ENCODE results near the gene TPRG1L. TPM values are rescaled to one million over a fixed set of nuclear protein-coding genes. Genes with fewer than 3 reads are reported as not detected.
"Not testable (repeated sequence)": the region's sequence is repeated elsewhere in the genome, so short reads cannot be mapped to it uniquely, and the experiment has no call there.

The TPRG1L gene
- total RNA-seq, 2 donors from 2014 or later: 11.9 to 18.4 TPM

DNA sequence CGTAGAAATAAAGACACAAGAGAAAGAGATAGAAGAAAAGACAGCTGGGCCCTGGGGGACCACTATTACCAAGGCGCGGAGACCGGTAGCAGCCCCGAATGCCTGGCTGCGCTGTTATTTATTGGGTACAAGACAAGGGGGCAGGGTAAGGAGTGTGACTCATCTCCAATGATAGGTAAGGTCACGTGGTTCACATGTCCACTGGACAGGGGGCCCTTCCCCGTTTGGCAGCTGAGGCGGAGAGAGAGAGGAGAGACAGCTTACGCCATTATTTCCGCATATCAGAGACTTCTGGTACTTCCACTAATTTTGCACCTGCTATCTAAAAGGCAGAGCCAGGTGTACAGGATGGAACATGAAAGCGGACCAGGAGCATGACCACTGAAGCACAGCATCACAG lies 4.1 kb upstream of the TPRG1L start:
- no peak overlapping the region for H3K27ac Mint-ChIP-seq
- no peaks in the 10 kb centered on the region for H3K9me3 Mint-ChIP-seq
- H3K4me3 Mint-ChIP-seq: peak overlapping the region; percentile 18
- H3K4me1 Mint-ChIP-seq (ENCODE audit: low read depth in 2 of 2): peaks cover 31 to 35% of the 10 kb centered on the region in 2 donors
- ATAC-seq (no peak), DNase-seq (ENCODE audit: low spot score) (no peak)
- H3K36me3 Mint-ChIP-seq: no peaks in the 10 kb centered on the region
- H3K27me3 Mint-ChIP-seq: no peaks in the 10 kb centered on the region

DNA sequence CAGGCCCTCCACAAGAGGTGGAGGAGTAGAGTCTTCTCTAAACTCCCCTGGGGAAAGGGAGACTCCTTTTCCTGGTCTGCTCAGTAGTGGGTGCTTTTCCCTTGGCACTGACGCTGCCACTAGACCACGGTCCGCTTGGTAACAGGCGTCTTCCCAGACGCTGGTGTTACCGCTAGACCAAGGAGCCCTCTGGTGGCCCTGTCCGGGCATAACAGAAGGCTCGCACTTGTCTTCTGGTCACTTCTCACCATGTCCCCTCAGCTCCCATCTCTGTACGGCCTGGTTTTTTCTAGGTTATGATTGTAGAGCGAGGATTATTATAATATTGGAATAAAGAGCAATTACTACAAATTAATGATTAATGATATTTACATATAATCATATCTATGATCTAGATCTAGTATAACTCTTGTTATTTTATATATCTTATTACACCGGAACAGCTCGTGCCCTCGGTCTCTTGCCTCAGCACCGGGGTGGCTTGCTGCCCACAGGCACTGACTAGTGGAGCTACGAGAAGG lies 3.6 kb upstream of the TPRG1L start:
- ATAC-seq; H3K36me3 Mint-ChIP-seq; H3K9me3 Mint-ChIP-seq; H3K4me3 Mint-ChIP-seq; H3K27me3 Mint-ChIP-seq; DNase-seq (ENCODE audit: low spot score); H3K27ac Mint-ChIP-seq: not testable (repeated sequence)
- H3K4me1 Mint-ChIP-seq (ENCODE audit: low read depth in 2 of 2): peaks cover 36 to 40% of the 10 kb centered on the region in 2 donors

DNA sequence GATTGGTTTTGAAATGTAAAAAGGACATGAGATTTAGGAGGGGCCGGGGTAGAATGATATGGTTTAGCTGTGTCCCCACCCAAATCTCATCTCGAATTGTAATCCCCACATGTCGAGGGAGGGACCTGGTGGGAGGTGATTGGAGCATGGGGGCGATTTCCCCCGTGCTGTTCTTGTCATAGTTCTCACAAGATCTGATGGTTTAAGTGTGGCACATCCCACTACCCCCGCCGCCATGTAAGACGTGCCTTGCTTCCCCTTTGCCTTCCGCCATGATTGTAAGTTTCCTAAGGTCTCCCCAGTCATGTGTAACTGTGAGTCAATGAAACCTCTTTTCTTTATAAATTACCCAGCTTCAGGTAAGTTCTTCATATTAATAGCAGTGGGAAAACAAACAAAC lies 2.7 kb upstream of the TPRG1L start:
- not testable (repeated sequence) for DNase-seq (ENCODE audit: low spot score)
- Mint-ChIP-seq H3K4me3 (peak overlapping the region; percentile 3), H3K4me1 (ENCODE audit: low read depth in 2 of 2) (peaks cover 36 to 40% of the 10 kb centered on the region in 2 donors)

DNA sequence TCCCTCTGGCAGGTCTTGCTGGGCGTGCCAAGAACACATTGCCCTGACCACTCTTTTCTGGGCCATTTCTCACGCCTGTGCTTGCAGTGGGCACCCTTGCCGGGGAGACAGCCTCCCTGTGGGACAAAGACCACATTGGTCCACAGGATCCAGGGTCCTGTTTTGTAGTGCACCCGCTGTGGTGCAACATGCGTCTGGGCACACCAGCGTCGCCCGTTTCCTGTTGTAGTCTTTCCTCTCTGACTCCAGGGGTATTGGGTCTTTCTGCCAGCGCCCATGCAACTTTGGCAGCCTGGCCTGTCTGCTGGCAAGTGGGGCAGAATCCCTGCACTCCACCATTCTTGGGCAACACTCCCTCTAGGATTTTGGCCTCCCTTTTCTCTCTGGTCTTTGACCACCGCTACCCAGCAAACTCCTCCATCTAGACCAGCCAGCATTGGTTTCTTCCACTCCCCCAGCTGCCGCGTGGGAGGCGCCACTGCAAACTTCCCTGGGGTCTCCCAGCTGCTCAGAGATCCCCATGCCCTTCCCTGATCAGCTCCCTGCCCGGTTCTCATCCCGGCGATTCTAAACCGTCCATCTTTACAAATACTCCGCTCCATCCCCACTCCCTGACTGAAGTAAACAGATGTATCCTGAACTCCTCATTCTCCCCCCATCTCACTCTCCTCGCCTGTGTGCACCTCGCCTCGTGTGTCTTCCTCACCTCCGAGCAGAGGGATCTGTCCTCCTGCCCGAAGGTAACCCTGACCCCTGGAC lies 1.2 kb upstream of the TPRG1L start:
- no peaks in the 10 kb centered on the region for H3K27me3 Mint-ChIP-seq
- DNase-seq (ENCODE audit: low spot score) (no peak), ATAC-seq (no peak)
- H3K9me3 Mint-ChIP-seq: no peaks in the 10 kb centered on the region
- H3K27ac Mint-ChIP-seq: peak overlapping the region in 1 of 2 donors; percentile 78
- peak overlapping the region; percentile 93 for H3K4me3 Mint-ChIP-seq
- H3K36me3 Mint-ChIP-seq: no peaks in the 10 kb centered on the region
- H3K4me1 Mint-ChIP-seq (ENCODE audit: low read depth in 2 of 2): peaks cover 36 to 40% of the 10 kb centered on the region in 2 donors

More for the DNA sequence above, 2.7 kb upstream of the TPRG1L start:
- not testable (repeated sequence) for H3K27ac Mint-ChIP-seq, H3K36me3 Mint-ChIP-seq, H3K27me3 Mint-ChIP-seq, ATAC-seq, H3K9me3 Mint-ChIP-seq

DNA sequence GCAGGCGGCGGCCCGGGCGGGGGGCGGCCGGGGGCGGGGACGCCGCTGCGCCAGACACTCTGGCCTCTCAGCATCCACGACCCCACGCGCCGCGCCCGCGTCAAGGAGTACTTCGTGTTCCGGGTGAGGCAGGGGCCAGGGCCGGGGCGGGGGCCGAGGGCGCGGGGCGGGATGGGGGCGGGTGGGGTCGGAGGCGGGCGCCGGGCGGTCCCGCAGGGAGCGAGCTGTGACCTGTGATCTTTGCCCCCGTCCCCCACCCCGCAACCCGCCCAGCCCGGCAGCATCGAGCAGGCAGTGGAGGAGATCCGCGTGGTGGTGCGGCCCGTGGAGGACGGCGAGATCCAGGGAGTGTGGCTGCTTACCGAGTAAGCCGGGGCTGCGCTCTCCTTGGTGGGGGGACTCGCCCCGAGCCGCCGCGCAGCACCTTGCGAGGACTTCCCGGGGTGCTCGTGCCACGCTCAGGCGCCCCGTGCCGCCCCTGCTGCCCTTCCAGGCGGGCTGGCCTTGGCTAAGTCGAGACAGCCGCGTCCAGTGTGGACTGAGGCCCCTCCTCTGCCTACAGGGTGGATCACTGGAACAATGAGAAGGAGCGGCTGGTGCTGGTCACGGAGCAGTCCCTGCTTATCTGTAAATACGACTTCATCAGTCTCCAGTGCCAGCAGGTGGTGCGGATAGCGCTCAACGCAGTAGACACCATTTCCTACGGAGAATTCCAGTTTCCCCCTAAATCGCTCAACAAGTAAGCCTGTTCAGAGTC lies 514 bp downstream of the TPRG1L start:
- peaks cover 28 to 33% of the 10 kb centered on the region in 2 donors for H3K4me1 Mint-ChIP-seq (ENCODE audit: low read depth in 2 of 2)
- H3K4me3 Mint-ChIP-seq: peak overlapping the region; percentile 93
- no peaks in the 10 kb centered on the region for H3K9me3 Mint-ChIP-seq
- H3K27ac Mint-ChIP-seq: peak overlapping the region; percentile 21 to 70
- no peaks in the 10 kb centered on the region for H3K36me3 Mint-ChIP-seq
- DNase-seq (ENCODE audit: low spot score) (no peak), ATAC-seq (peak in 1 of 2 donors; percentile 34)
- H3K27me3 Mint-ChIP-seq: no peaks in the 10 kb centered on the region

DNA sequence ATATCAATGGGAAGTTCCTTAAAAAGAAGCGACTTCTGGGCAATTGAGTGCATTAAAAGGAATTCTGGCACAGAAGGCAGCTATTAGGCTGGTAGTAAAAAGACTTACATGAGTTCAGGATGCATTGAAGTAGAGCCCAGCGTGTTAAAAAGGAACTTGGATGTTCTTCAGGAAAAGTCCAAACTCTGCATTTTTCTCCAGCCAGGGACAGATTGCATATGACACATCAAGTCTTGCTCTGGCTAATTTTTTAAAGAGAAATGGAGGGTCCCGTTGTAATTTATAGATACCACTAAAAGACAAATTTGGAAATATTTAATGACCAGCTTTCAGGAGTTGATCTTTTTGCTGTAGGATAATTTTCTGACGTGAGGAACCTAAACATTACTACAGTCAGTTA lies 1.2 kb downstream of the TPRG1L start:
- H3K4me3 Mint-ChIP-seq: peak overlapping the region; percentile 93
- peak overlapping the region in 1 of 2 donors; percentile 21 for H3K27ac Mint-ChIP-seq

DNA sequence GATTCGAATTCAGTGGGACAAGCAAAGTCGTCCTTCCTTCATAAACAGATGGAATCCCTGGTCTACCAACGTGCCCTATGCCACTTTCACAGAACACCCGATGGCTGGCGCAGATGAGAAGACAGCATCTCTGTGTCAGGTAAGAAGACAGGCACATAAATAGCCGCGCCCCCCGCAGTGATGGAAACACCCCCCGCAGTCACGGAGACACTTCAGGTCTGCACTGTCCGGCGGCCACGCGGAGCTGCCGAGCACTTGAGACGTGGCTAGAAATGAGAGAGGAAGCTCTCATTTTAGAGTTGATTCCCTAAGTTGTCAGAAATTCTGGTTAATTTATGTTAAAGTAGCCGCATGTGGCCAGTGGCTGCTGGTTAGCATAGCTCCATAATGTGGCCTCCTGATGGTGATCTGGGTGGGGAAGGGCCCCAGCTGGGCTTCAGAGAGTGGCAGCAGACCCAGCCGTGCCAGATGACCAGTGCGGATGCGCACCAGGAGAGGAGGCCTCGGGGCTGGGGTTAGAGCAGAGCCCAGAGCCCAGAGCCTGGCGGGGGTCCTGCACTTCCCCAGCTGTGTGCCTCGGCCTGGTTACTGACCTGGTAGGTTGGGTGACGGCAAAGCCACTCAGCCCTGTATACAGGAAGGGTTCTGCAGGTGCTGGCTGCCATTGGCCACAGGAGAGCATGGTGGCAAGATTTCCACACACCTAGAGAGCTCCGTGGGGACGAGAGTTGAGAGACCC lies 2.9 kb downstream of the TPRG1L start:
- ATAC-seq (no peak), DNase-seq (ENCODE audit: low spot score) (no peak)
- Mint-ChIP-seq H3K27ac (no peak overlapping the region), H3K4me1 (ENCODE audit: low read depth in 2 of 2) (peaks cover 26 to 28% of the 10 kb centered on the region in 2 donors), H3K9me3 (no peaks in the 10 kb centered on the region), H3K27me3 (no peaks in the 10 kb centered on the region), H3K36me3 (no peaks in the 10 kb centered on the region), H3K4me3 (no peak overlapping the region)

More for the DNA sequence above, 1.2 kb downstream of the TPRG1L start:
- no peaks in the 10 kb centered on the region for H3K9me3 Mint-ChIP-seq
- ATAC-seq: no peak
- H3K4me1 Mint-ChIP-seq (ENCODE audit: low read depth in 2 of 2): peaks cover 28 to 29% of the 10 kb centered on the region in 2 donors
- no peaks in the 10 kb centered on the region for H3K36me3 Mint-ChIP-seq
- H3K27me3 Mint-ChIP-seq: no peaks in the 10 kb centered on the region
- no peak for DNase-seq (ENCODE audit: low spot score)

DNA sequence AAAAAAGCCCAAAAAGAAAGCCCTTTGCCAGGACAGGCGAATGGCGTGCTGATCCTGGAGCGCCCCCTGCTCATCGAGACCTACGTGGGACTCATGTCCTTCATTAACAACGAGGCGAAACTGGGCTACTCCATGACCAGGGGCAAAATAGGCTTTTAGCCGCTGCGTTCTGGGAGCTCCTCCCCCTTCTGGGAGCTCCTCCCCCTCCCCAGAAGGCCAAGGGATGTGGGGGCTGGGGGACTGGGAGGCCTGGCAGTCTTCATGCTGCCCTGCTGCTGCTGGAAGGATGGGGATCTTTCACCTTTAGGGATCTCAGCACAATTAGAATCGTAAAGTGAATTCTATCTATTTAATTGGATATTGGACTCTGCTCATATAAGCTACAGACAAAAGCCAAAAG lies 3.6 kb downstream of the TPRG1L start:
- H3K27me3 Mint-ChIP-seq: no peaks in the 10 kb centered on the region
- DNase-seq (ENCODE audit: low spot score) (no peak), ATAC-seq (no peak)
- H3K27ac Mint-ChIP-seq: no peak overlapping the region
- peaks cover 18 to 21% of the 10 kb centered on the region in 2 donors for H3K4me1 Mint-ChIP-seq (ENCODE audit: low read depth in 2 of 2)
- H3K36me3 Mint-ChIP-seq: no peaks in the 10 kb centered on the region
- no peak overlapping the region for H3K4me3 Mint-ChIP-seq
- no peaks in the 10 kb centered on the region for H3K9me3 Mint-ChIP-seq

DNA sequence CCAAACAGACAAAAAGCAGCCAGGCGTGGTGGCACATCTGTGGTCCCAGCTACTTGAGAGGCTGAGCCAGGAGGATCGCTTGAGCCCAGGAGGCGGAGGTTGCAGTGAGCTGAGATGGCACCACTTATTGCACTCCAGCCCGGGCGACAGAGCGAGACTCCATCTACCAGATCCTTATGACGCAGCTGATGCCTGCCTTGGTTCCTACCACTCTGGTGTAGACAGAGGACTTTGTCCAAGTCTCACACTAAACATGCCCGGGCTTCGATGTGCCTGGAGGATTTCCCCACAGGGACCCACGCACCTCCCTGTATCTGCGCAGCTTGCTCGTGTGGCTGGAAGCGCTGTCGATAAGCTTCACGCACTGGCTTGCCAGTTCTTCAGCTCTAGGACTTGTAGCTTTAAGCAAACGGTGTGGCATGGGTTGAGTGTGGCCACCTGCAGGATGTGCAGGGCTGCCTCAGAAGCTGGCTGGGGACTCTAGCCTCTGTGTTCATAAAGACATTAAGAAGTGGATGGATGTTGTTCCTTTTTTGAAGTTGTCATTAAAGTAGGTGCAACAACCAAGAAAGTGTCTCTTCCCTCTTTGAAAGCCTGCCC lies 4.8 kb downstream of the TPRG1L start:
- H3K36me3 Mint-ChIP-seq: no peaks in the 10 kb centered on the region
- ATAC-seq (no peak), DNase-seq (ENCODE audit: low spot score) (no peak)
- H3K9me3 Mint-ChIP-seq: no peaks in the 10 kb centered on the region
- no peaks in the 10 kb centered on the region for H3K27me3 Mint-ChIP-seq
- no peak overlapping the region for H3K27ac Mint-ChIP-seq
- H3K4me3 Mint-ChIP-seq: no peak overlapping the region
- H3K4me1 Mint-ChIP-seq (ENCODE audit: low read depth in 2 of 2): peaks cover 8 to 9% of the 10 kb centered on the region in 2 donors

DNA sequence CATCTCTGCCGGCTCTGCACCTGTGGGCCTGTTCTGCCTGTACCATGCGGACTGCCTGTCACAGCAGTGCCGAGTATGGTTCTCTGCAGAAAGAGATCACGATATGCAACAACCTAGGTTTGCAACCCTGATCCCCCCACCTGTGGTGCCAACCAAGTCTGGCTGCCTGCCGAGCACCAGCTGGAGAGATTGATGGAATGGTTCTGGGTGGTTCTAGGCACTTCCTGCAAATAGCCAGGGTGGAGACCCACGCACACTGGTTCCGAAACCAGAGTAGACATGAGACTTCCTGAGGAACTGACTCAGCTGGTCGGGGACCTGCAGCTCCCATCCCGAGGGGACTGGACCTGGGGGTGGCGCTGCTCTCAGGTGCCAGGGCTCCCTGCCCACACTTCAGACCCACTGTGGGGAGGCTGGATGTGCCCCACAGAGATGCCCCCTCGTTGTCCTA lies 5.4 kb downstream of the TPRG1L start:
- H3K27ac Mint-ChIP-seq: no peak overlapping the region
- H3K36me3 Mint-ChIP-seq: no peaks in the 10 kb centered on the region

DNA sequence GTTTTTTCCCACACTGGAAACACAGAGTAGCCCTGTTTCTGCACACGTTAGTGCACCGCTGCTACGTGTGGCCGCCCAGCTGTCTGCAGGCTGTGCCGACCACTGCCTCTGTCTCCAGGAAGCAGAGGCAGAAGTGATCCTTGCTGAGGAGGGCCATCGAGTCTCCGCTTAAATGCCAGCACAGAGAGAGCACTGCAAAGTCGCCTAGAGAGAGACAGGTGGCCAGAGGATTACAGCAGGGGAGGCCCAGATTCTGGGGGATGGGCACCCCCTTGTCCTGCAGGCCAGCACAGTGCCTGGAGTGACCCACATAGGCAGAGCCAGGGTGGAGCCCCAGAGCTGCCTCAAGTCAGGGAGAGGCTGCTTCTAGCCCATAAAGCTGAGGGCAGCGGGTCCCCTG lies 6.1 kb downstream of the TPRG1L start:
- no peak overlapping the region for H3K4me3 Mint-ChIP-seq
- H3K27me3 Mint-ChIP-seq: no peaks in the 10 kb centered on the region
- ATAC-seq (no peak), DNase-seq (ENCODE audit: low spot score) (no peak)
- H3K27ac Mint-ChIP-seq: no peak overlapping the region
- peaks cover 4% of the 10 kb centered on the region in 2 donors for H3K4me1 Mint-ChIP-seq (ENCODE audit: low read depth in 2 of 2)
- H3K9me3 Mint-ChIP-seq: no peaks in the 10 kb centered on the region
- no peaks in the 10 kb centered on the region for H3K36me3 Mint-ChIP-seq

More for the DNA sequence above, 5.4 kb downstream of the TPRG1L start:
- ATAC-seq (no peak), DNase-seq (ENCODE audit: low spot score) (no peak)
- Mint-ChIP-seq H3K4me1 (ENCODE audit: low read depth in 2 of 2) (peaks cover 7% of the 10 kb centered on the region in 2 donors), H3K27me3 (no peaks in the 10 kb centered on the region), H3K9me3 (no peaks in the 10 kb centered on the region), H3K4me3 (no peak overlapping the region)

DNA sequence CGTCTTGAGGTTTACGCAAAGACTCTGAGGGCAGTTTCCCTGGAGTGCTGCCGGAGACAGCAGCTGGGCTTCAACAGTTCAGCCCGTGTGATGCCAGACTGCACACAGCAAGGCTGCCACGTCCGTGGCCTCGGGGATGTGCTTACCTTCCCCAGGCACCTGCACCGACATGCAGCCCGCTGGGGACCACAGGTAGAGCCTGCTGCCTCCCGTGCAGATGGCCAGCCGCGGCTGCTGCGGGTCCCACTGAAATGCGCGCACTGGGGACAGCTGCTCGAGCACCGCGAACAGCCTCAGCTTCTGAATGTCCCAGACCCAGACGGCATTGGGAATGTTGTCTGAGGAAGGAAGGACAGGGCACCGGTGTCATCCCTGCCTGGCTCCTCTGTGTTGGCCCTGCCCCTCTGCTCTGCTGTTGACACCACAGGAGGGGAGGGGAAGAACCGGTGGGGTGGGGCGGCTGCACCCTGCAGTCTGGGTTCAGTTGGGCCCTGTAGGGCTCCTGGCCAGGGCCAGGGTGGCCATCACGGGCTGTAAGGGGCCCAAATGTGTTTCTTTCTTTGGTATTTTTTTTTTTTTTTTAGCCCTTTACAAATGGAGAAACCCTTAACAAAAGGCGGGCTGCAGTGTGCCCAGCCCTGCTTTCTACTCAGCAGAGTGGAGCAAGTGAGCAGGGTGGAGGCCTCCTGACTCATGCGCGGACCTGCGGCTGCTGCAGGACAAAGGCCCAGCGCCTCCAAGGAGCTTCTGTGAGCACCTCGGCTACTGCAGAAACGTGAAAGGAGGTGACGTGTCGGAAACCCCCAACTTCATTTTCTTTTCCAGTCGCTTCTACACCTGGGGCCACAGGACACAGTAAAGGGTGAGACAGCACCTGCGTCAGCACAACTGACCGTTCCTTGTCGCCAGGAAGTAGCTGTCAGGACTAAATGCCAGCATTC lies 6.8 kb downstream of the TPRG1L start:
- H3K4me3 Mint-ChIP-seq: no peak overlapping the region
- peaks cover 5% of the 10 kb centered on the region for H3K36me3 Mint-ChIP-seq
- no peak for DNase-seq (ENCODE audit: low spot score)
- no peaks in the 10 kb centered on the region for H3K27me3 Mint-ChIP-seq
- peaks cover 0 to 3% of the 10 kb centered on the region in 2 donors for H3K4me1 Mint-ChIP-seq (ENCODE audit: low read depth in 2 of 2)
- no peak for ATAC-seq
- no peaks in the 10 kb centered on the region for H3K9me3 Mint-ChIP-seq
- H3K27ac Mint-ChIP-seq: no peak overlapping the region

Data from natural killer cell treated with Interleukin-12 subunit alpha and Interleukin-12 subunit beta and Interleukin-15 and Interleukin-18, amount 100 ng/mL, for 72 hours (primary cell).